ENCODE results near the gene KAZN. TPM values are rescaled to one million over a fixed set of nuclear protein-coding genes. Genes with fewer than 3 reads are reported as not detected.

The KAZN gene
- total and polyA plus RNA-seq, 2 experiments from 2014 or later, result 7.9 to 15.6 TPM

- H3K9me2 ChIP-seq (replicated peaks; ENCODE audit: insufficient read depth), result no peaks in the 10 kb centered on the region
- TF ChIP-seq EZH2 (IDR thresholded peaks at IDR 0.05; ENCODE audit: borderline replicate concordance) (no peak), EZH2phosphoT487 (IDR thresholded peaks at IDR 0.05; ENCODE audit: low read depth, severe bottlenecking, unreplicated experiment) (no peak)
- H3K9me3 ChIP-seq (ENCODE audit: low read depth), result no peaks in the 10 kb centered on the region
- no peaks in the 10 kb centered on the region for H3K27me3 ChIP-seq
- no peaks in the 10 kb centered on the region for H3K79me2 ChIP-seq
- H3K4me3 ChIP-seq, result no peak overlapping the region
- H4K20me1 ChIP-seq (ENCODE audit: insufficient read depth, poor library complexity, severe bottlenecking), result no peaks in the 10 kb centered on the region
- no peaks in the 10 kb centered on the region for H3K36me3 ChIP-seq (replicated peaks; ENCODE audit: insufficient read depth, low read depth)
- no peak for DNase-seq (ENCODE audit: low spot score)
- H3K4me2 ChIP-seq, result no peak overlapping the region
- H3K27ac ChIP-seq, result no peak overlapping the region
- no peak overlapping the region for H2AFZ ChIP-seq
- 88% methylated on average over 7 of the region's 7 CpGs for WGBS (ENCODE audit: low lambda C conversion rate, missing lambda C conversion rate)
- H3K4me1 ChIP-seq (ENCODE audit: insufficient read depth), result no peaks in the 10 kb centered on the region
Observed at GRCh38 chr1:14794136-14794768, 195.8 kb downstream of the KAZN start.

GRCh38 chr1:14794906-14795305 lies 196.4 kb downstream of the KAZN start:
- Histone ChIP-seq H3K4me2 (no peak overlapping the region), H3K79me2 (no peaks in the 10 kb centered on the region), H3K27me3 (no peaks in the 10 kb centered on the region), H4K20me1 (ENCODE audit: insufficient read depth, poor library complexity, severe bottlenecking) (no peaks in the 10 kb centered on the region), H3K27ac (no peak overlapping the region), H3K9me3 (ENCODE audit: low read depth) (no peaks in the 10 kb centered on the region), H3K4me3 (no peak overlapping the region), H3K4me1 (ENCODE audit: insufficient read depth) (no peaks in the 10 kb centered on the region), H3K9me2 (replicated peaks; ENCODE audit: insufficient read depth) (no peaks in the 10 kb centered on the region), H2AFZ (no peak overlapping the region), H3K36me3 (replicated peaks; ENCODE audit: insufficient read depth, low read depth) (no peaks in the 10 kb centered on the region)
- no peak for DNase-seq (ENCODE audit: low spot score)
- TF ChIP-seq CTCF (IDR thresholded peaks at IDR 0.05; ENCODE audit: poor library complexity), result no peak
- no peak for TF ChIP-seq EZH2 (IDR thresholded peaks at IDR 0.05; ENCODE audit: borderline replicate concordance)
- no peak for TF ChIP-seq EZH2phosphoT487 (IDR thresholded peaks at IDR 0.05; ENCODE audit: low read depth, severe bottlenecking, unreplicated experiment)
- WGBS (ENCODE audit: low lambda C conversion rate, missing lambda C conversion rate), result 94% methylated on average over 5 of the region's 5 CpGs

DNA sequence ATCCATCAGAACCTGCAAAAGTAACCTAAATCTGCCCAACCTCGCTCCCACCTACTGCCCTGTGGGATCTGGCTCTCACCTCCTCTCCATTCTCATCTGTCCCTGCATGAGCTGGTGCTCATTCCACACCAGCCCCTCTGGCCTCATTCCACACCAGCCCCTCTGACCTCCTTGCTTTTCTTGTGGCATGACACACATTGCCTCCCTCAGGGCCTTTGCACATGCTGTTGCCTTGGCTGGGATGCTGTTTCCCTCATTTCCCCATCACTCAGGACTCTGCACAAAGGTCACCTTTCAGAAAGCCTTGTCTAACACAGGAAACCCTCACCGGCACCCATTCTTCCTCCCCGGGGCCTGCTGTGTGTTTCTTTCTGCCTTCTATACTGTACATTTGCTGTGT lies 197.1 kb downstream of the KAZN start:
- 93% methylated on average over 3 of the region's 3 CpGs for WGBS (ENCODE audit: low lambda C conversion rate, missing lambda C conversion rate)

More for the DNA sequence above, 197.1 kb downstream of the KAZN start:
- H3K27ac ChIP-seq, result no peak overlapping the region
- DNase-seq (ENCODE audit: low spot score), result no peak
- no peaks in the 10 kb centered on the region for H3K9me2 ChIP-seq (replicated peaks; ENCODE audit: insufficient read depth)
- no peaks in the 10 kb centered on the region for H3K27me3 ChIP-seq
- H3K79me2 ChIP-seq, result no peaks in the 10 kb centered on the region
- no peak overlapping the region for H3K4me3 ChIP-seq
- H3K36me3 ChIP-seq (replicated peaks; ENCODE audit: insufficient read depth, low read depth), result no peaks in the 10 kb centered on the region
- TF ChIP-seq CTCF (IDR thresholded peaks at IDR 0.05; ENCODE audit: poor library complexity), result no peak
- no peak for TF ChIP-seq EZH2 (IDR thresholded peaks at IDR 0.05; ENCODE audit: borderline replicate concordance)
- no peak for TF ChIP-seq EZH2phosphoT487 (IDR thresholded peaks at IDR 0.05; ENCODE audit: low read depth, severe bottlenecking, unreplicated experiment)
- H3K4me1 ChIP-seq (ENCODE audit: insufficient read depth), result no peaks in the 10 kb centered on the region
- H2AFZ ChIP-seq, result no peak overlapping the region
- H3K9me3 ChIP-seq (ENCODE audit: low read depth), result no peaks in the 10 kb centered on the region
- H4K20me1 ChIP-seq (ENCODE audit: insufficient read depth, poor library complexity, severe bottlenecking), result no peaks in the 10 kb centered on the region
- no peak overlapping the region for H3K4me2 ChIP-seq
